T-helper 2 cell treated with Interferon-gamma antibody and Interleukin-4, amounts not matched to agents 100 ng/mL and 5 ng/mL, for 36 hours (primary cell): ENCODE results near the gene ZBTB48. TPM values are rescaled to one million over a fixed set of nuclear protein-coding genes. Genes with fewer than 3 reads are reported as not detected.

Experiments
- intact Hi-C: fragments of 100-400 bp; cut with micrococcal nuclease; formaldehyde crosslinking; loops from one replicate; pipeline ENCODE4 v1.15.1; 2023
- total RNA-seq: library from RNA; stranded (reverse); gene quantifications from 2 replicates; pipeline ENCODE4 v1.2.3, GENCODE V29; 2022

Gene ZBTB48
- total RNA-seq, 1 donor from 2014 or later: 32.9 TPM

DNA sequence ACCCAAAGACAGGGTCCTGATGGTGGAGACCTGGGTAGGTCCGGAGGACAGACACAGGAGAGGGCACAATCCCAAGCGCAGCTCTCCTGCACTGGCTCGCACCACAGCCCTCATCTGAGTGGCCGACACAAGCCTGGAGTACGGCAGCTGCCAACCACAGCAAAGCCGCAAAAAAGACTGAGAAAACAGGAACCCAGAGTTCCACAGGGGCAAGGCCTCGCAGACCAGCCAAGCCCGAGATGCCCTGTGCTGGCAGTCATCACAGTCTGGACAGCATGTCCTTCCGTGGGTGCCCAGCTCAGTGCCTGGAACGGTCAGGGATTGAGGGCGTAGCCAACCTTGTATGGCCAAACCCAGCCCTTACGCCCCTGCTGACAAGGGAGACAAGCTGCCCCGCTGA, 11.4 kb downstream of the ZBTB48 start:
- intact Hi-C loops: no loop called here

DNA sequence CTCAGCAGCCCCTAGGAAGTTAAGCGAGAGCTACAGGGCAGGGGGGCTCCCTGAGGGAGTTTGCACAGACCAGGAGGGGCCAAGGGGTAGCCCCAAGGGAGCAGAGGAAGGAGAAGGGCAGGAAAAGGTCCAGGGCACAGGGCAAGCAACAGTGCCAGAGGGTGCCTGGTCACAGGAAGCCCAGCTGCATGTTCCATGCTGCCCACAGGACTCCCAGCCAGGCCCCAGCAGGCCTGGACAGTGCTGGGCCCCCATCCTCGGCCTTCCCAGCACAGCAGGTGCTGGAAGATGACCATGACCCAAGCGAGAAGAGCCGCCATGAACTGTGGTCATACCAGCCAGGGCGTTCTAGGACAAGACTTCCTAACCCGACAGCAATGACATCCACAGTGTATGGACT, 11.8 kb downstream of the ZBTB48 start:
- intact Hi-C loops: no loop called here

DNA sequence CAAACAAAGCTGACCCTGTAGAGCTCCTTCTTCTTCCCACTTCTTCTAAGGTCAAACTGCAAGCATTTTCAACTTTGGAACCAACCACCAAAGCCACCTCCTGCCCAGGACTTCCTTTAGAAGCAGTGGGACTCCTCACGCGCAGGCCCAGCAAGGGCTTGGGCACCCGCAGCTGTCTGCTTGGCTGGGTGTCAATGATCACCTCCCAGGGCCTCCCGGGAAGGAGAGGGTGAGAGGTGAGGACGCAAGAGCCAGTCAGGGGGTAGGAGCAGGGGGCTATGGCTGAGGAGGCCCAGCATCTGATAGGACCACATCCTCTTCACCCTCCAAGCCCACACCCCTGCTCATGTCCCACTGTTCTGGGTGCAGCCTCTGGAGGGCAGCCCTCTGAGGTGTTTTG, 12.6 kb downstream of the ZBTB48 start:
- intact Hi-C loops: no loop called here

DNA sequence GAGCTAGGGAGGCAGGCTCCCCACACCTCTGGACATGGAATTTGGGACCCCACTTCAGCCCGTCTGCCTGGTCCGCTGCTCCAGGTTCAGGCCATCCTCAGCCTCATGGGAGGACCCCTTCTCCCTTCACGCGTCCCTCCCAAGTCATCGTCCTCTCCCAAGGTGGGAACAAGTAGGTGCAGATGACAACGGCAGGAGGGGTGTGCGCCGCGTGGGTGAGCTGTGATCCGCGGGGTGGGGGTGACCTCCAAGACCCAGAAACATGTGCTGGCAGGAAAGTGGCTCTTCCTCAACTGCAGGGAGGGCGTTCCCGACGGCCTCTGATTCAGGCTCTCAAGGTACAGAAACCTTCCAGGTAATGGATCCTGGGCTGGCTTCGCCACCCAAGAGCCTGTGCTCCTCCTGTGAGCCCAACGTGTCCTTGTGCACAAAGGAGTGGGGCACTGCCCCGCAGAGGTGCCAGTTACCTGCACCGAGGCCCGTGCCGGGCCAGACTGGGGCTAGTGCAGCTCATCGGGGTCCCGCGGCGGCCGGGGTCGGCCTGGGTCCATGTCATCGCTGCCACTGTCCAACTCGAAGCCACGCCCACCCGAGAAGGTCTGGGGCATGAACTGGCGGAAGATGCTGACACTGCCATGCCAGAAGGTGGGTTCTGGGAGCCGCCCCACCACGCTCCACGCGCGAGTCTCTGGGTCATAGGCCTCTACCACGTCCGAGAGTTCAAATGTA, 13.2 kb downstream of the ZBTB48 start:
- intact Hi-C loops: no loop called here

DNA sequence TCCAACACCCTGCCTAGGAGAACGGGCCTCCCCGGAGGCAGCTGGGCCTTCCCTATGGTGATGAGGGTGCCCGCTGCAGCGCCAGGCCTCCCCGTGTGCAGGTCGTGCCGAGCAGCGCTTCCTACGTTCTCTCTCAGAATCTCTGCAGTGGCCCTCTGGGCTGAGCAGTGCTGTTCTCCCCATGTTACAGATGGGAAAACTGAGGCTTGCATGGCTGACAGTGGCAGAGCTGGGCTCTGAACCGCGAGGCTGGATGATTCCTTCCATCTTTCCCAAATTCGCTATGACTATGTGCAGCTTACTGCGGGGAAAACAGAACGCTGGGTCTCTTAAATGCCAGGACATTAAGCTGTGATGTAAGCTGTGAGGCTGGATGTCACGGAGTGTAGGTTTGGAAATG, 14.0 kb downstream of the ZBTB48 start:
- intact Hi-C loops: no loop called here

DNA sequence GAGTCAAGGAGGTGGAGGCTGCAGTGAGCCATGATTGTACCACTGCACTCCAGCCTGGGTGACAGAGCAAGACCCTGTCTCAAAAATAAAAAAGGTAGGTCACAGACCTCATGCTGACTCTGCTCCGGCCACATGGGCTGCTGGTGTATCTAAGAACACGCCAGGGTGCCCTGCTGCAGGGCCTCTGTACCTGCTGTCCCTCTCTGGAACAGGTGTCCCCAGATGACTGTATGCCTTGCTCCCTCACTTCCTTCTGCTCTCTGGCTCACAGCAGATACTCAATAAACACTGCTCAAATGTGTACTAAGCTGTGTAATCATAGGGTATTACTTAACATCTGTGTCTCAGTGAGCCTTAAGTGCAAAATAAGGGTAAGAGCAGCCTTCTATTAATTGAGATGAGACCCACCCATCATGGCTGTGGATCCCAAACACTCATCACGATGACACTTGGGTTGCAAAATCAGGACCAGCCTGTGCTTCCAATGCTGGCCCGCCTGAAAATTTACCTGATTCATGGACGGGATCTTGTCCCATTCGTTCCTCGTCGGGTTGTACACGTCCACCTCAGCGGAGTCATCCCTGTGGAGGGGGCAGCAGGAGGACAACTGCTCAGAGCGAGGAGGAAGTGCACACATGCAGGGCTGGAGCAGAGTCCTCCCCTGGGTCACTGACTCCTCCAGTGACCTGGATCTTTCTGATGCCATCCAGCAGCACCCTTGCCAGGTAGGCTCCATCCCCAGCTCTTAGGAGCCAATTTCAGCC, 15.4 kb downstream of the ZBTB48 start:
- intact Hi-C loops: no loop called here

DNA sequence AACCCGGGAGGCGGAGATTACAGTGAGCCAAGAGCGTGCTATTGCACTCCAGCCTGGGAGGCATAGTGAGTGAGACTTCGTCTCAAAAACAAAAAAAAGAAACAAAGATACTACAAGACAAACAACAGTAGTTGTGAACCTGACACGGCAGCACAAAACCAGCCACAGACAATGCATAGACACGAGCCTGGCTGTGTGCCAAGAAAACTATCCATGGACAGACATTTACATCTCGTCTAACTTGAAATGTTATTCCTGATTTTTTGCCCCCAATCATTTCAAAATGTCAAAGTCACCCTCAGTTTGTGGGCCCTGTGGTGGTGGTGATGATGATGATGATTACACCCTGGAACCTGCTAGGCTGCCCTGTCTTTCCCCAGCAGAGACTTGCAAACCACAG, 16.6 kb downstream of the ZBTB48 start:
- intact Hi-C loops: no loop called here

DNA sequence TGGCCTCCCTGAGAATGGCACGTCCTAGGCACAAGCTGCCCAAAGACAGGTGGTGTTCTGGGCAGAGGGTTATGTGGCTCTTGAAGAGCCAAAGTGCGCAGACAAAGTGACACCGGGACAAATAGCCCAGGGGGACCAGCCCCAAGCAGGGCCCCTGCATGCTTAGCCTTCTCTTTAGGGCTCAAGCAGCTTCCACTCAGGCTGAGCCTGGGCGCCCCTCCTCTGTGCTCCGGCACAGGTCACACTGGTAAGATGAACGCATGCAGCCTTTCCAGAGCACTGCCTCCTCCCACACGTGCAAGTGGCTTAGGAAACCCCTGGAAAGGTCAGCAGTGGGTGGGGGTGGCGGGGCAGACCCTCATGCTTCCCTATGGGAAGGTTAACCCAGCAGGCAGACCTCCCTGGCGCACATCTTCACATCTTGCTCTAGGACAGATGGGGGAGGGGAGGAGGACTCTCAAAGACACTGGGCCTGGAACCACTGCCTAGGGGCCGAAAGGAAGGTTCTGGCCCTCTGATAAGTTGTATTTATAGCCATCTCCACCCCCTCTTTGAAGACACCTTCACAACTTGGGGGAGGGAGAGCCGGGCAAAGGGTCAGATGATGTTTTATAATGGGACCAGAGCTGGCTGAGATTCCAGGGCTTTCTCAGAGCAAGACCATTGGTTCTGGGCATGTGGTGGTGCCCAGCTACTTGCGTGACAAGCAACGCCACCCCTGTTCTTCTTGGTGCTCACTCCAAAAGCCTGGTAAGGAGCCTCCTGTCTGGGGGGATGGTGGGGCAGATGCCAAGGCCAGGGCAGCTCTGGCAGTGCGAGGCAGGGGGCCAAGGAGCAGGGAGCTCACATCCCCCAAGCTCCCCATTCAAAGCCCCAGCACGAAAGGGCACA, 17.3 kb downstream of the ZBTB48 start:
- intact Hi-C loops: no loop called here

DNA sequence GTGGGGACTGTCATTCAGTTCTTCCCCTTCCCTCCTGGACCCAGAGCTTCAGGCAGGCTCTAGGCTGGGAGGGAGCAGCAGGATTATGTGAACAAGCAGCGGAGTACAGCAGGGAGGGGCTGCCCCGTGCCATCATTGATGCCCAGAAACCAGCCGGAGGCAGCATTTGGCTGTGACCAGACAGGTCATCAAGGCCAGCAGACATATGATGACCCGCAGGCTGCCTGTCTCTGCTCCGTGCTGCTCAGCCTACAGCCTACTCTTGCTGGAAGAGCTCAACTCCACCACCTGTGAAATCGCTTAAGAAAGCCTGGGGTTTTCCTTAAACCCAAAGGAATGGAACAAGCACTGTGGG, 18.0 kb downstream of the ZBTB48 start:
- intact Hi-C loops: no loop called here

DNA sequence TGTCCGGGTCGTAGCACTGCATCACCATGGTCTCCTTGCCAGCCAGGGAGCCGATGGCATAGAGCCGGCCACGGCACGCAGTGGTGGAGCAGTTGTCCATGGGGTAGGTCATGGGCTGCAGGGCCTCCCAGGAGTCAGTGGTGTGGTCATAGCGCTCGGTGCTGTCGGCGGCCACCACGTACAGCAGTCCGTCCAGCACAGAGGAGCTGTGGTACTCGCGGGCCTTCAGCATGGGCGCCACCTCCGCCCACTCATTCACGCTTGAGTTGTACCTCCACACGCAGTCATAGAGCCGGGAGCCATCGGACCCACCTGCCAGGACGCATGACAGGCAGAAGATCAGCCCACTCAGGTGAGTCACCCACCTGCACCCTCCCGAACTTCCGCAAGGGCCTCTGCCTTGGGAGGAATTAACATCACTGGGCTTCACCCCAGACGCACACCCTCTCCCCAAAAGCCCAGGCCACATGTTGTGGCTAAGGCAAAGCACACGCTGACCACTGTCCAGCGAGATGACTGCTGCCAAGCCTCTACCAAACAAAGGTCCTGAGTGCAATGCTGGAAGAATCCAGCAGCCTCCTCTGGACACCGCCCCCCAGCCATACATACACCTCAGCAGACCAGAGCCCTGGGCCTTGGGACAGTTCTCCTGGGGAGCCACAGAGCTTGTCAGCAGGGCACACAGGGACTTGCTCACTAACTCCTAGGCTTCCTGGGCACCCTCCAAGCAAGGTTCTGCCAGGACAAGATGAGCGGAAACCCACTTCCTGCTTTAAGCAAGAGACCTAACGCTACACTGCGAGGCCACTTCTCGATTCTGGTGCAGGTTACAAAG, 19.6 kb downstream of the ZBTB48 start:
- intact Hi-C loops: no loop called here

DNA sequence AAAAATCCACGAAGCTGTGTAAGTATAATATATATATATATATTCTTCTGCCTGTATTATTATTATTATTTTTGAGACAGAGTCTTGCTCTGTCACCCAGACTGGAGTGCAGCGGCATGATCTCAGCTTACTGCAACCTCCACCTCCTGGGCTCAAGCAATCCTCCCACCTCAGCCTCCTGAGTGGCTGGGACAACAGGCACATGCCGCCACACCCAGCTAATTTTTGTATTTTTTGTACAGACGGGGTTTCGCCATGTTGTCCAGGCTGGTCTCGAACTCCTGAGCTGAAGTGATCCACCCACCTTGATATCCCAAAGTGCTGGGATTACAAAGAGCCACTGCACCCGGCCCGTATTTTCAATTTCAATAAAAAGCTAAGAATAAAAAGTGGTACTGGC, 20.2 kb downstream of the ZBTB48 start:
- intact Hi-C loops: loop anchor here (2.0 to 10.0 kb wide), 4 partner anchors 45 to 355 kb away; partner anchors contain the start of genes CAMTA1, DNAJC11, HES3 and NOL9

DNA sequence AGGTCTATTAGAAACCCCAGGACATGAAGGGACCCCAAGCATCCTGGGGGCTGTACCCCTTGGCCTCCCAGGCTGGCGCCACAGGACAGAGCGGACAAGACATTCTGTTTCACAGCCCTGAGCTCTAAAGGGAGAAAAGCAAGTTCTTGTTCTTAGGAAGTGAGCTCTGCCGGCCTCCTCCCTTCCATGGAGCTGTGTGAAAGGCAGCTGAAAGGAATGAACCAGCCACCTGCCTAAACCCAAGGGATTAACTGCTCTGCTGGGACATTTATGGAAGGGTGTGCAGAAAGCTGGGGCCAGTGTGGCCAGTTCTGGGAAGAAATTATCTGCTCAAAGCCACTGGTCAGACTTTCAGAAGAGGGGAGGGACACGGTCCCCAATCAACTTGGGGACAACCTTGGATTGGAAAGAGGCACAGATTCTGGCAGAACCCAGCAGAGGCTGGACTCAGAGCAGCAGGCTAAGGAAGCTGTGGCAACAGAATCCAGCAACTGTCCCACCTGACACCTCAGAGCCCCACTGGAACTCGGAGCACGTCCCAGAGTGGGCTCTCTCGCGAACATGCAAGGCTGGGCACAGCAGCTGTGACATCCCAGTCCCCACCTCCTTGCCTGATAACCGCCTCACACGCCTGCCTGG, 20.7 kb downstream of the ZBTB48 start:
- intact Hi-C loops: loop anchor here (2.0 to 10.0 kb wide), 4 partner anchors 46 to 356 kb away; partner anchors contain the start of genes CAMTA1, DNAJC11, HES3 and NOL9

DNA sequence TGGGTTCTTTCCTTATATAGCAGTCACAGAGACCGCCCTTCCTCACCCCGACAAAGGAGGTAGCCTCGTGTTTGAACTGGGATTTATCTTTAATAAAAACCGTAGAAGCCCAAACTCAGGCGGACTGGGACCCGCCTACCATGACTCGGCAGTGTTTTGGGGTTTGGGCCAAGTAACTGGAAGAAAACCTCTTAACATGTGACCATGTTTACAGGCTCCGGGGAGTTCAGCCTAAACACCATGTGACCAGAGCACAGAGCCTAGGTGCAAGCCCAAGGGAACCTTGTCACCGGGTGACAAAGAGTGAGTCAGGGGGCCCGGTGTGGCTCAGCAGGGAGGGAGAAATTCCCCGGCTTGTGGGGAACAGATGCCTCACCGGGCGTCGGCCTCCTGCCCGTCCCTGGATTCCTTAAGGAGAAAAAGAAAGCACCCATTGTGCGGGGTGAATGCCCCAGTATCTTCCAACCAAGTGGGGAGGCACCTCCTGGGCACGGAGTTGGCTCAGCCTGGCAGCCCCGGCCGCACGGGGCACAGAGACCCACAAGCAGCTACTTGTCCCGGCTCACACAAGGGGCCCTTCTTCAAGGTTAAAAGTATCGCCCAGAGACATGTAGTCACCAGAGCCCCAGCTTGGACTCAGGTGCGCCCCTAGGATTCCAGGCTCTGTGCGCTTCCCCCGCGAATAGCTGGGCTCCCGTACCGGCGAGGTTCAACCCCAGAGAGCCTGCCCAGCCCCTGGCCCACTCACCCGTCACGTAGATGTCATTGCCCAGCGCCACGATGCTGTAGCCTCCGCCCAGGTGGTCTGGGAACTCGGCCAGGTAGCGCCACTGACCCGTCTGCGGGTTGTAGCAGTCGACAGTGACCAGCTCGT, 21.5 kb downstream of the ZBTB48 start:
- intact Hi-C loops: loop anchor here (2.0 to 10.0 kb wide), 4 partner anchors 46 to 356 kb away; partner anchors contain the start of genes CAMTA1, DNAJC11, HES3 and NOL9

DNA sequence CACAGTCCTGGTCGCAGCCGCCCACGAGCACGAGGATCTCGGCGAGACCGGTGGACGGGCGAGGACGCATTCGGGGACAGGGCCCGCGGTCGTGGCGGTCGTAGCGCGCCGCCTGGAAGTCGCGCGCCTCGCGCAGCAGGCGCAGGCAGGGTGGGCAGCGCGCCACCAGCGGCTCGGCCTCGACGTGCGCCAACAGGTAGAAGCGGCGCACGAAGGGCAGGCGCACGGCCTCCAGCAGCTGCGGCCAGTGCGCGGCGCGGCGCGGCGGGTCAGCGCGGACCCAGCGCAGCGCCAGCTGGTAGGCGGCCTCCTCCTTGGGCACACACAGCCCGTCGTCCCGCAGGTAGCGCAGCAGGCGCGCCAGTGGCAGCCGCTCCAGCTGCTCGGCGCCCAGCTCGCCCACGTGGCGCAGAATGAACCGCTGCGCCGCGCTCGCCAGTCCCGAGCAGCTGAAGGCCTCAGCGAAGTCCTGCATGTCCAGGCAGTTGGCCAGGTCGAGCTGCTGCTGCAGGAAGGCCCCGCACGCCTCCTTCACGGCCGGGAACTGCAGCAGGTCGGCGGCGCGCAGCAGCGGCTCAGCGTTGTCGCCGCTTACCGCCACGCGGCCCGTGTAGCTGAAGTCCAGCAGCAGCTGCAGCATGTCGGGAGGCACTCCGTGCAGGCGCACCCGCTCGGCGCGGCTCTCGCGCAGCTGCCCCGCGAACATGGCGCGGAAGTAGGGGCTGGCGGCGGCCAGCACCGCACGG, 22.3 kb downstream of the ZBTB48 start:
- intact Hi-C loops: loop anchor here (1.0 to 10.0 kb wide), 7 partner anchors 23 to 357 kb away; partner anchors contain the start of genes CAMTA1, DNAJC11, HES3 and NOL9

DNA sequence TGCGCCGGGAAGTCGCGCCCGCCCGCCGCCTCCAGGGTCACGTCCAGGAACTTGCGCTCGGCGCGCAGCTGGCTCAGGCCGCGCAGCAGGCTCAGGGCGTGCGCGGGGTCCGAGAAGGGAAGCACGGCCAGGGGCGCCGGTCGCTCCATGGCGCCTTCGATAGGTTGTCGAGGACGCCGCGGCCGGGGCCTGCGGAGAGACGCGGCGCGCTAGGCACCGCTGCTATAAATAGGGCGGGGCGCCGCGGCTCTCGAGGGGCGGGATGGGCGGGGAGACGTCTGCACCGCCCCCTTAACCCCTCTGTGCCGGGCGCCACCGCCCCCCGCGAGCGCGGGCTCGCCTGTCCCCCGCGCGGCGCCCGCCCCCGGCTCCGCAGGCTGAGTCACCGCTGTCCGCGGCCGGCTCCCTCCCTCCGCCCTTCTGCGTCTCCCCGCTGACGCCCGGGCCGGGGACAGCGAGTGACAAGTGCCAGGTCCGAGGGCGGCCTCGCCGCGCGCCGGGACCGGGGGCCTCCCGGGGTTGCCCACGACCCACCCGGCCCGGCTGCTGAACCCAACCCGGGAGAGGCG, 23.0 kb downstream of the ZBTB48 start, which contains the start of gene KLHL21:
Gene KLHL21 (minus strand): TSS at position 201 of the 569 bp plus-strand sequence. CDS start 52 bp downstream, at position 149.
- intact Hi-C loops: loop anchor here (1.0 to 10.0 kb wide), 7 partner anchors 11 to 358 kb away; partner anchors contain the start of genes CAMTA1, DNAJC11, HES3 and PHF13

DNA sequence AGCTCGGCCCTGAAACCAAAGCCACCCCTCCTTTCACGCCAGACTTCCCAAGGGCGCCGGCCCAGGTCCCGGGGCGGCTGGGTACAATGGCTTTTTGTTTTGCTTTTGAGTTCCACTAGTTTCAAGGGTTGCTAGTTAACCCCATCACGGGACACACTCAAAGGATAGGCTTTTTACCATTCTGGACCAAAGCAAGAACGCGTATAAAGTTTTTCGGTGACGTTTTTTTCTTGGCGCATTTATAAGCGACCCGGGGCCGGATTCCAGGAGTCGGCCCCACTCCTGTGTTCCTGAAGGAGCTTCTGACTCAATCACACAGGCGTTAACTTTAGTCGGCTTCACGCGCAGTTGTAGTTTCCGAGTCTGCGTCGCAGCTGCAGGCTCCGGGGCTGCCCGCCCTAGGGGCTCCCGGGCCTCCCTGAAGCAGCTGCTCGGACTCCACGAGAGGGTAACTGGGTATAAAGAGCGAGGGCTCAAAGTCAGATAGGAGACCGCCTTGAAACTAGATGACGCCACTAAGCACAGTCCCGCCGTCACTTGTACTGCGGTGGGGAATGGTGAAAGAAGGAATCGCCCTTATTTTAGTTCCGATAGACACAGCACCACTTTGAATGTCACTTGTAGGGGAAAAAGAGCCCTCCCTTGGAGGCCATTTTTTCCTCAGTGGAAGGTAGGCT, 23.6 kb downstream of the ZBTB48 start:
- intact Hi-C loops: loop anchor here (1.0 to 10.0 kb wide), 5 partner anchors 10 to 359 kb away; partner anchors contain the start of genes CAMTA1, DNAJC11, HES3 and PHF13
